HG03457 (cell line): Measurements from ENCODE around the gene PLA2G3.

Experiments used
- ATAC-seq: cut with Tn5 transposase; IDR thresholded peaks from one replicate; pipeline ENCODE4 v1.9.1; 2021; ENCODE audit warnings: moderate number of reproducible peaks; ENCODE audit not compliant: unreplicated experiment

Gene PLA2G3

DNA sequence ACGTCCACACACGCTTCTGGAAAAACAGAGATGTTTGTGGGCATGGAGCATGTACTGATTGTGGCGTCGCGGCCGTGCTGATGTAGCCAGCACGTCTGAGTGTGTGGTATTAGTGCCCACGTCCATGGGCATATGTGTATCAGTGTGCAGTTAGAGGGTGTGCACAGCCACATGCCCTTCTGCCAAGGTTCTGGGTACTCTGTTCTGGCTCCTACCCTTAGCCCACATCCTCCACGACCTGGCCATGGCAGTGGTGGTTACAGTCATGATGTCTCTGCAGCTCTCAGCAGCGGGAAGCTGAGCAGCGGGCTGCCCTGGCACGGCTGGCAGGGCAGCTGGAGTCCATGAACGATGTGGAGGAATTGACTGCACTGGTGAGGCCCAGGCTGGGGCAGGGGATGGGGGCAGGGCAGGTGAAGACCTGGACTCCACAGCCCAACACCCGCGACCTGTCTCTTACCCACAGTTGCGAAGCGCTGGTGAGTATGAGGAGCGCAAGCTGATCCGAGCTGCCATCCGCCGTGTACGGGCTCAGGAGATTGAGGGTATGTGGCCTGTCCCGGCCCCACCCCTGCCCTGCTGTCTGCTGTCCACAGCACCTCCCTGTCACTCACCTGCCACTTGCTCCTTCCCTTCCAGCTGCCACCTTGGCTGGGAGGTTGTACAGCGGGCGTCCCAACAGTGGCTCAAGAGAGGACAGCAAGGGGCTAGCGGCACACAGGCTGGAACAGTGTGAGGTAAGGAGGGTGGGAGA, 51.9 kb downstream of the PLA2G3 start:
- ATAC-seq = no peak

GRCh38 chr22:31087744-31088215, 52.5 kb downstream of the PLA2G3 start:
- ATAC-seq = no peak

- ATAC-seq = no peak
Observed at GRCh38 chr22:31086703-31087330, 53.5 kb downstream of the PLA2G3 start.

DNA sequence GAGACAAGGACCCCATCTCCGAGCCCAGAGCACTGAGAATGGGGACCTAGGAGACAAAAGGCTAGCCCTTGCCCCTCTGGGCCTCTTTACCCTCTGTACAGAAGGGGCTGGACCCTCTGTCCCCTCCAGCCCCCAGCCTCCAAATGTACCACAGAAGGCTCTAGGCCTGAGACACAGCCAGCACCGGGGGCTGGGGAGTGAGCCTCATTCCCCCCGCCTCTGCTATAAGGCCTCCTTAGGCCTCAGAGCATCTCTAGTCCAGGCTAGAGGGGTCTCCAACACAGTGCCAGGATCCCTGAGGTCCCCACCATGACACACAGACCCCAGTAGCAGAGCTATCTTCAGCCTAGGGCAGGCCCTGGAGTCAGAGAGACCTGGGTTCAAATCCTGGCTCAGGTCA, 54.4 kb downstream of the PLA2G3 start:
- ATAC-seq = no peak

DNA sequence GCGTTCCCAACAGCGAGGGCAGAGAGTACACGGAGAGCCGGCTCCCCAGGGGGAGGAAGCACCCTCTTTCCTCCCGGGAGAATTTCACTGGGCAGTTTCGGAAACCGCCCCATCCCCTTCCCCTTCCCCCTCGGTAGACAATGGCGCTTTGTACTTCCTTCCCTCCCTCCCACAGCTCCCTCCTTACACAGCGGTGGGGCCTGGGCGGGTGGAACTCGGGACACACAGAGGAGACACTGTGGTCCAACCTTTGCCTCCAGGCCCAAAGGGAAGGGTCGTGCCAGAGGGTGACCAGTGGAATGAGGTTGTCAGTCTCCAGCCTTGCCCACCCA, 54.8 kb downstream of the PLA2G3 start:
- no peak for ATAC-seq

DNA sequence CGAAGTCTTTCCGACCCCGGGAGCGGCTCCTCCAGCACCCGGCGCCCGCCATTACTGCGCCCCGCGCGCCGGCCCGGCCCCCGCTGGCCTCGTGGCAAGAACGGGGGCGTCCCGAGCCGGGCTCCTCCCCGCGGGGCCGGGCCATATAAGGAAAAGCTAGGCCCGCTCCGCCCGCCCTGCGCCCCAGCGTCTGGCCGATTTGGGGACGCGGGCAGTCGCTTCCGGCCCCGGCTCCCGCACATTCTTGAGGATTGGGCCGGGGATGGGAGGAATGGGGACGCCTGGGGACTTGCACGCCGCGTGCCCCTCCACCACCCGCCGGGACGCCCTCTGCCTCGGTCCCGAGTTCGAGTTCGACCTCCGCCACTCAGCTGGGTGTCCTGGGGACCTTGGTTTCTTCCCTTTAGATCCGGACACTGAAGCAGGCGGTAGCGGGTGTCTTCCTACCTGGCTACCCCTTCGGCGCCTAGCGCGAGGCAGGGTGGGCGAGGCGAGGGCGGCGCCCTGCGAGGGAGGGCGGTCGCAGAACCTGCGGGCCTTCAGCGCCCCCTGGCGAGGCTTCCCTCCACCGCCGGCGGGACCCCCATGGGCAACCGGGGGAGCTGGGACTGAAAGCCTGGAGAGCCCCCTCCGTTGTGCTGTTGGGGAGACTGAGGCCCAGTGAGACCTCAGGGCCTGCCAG, 55.4 kb downstream of the PLA2G3 start:
- peak; percentile 48 for ATAC-seq
